ENCODE data around the gene TUBA1A.

Gene TUBA1A

GRCh38 chr12:49190974-49191373 lies 2.1 kb upstream of the TUBA1A start:
- peaks cover 6% of the 10 kb centered on the region; the same call in 1 of the 2 replicates for H3K4me1 ChIP-seq (ENCODE audit: control insufficient read depth, insufficient read depth, low read length)
- CTCF ChIA-PET = interaction anchor here (0.6 to 1.4 kb wide), 2 partner anchors 9 to 135 kb away, joined by 3 read pairs; no protein-coding TSS in a partner anchor
- no peaks in the 10 kb centered on the region for H3K9me3 ChIP-seq (ENCODE audit: control insufficient read depth, insufficient read depth, low read depth, low read length)
- no peak overlapping the region for H3K4me3 ChIP-seq (ENCODE audit: low read depth, low read length)
- H3K27ac ChIP-seq (ENCODE audit: extremely low read depth, low read depth, low read length) = no peak overlapping the region
- peaks cover 4 to 6% of the 10 kb centered on the region in 2 experiments; a peak in 2 of 3 replicates for H3K36me3 ChIP-seq (ENCODE audit: control insufficient read depth in 2 of 2, insufficient read depth in 1 of 2, low read length in 2 of 2)
- 0 out of 2 replicates have a peak, but pooled peaks have one; percentile 36 for TF ChIP-seq PRDM6 (tag by site-specific recombination; IDR thresholded peaks at IDR 0.05)
- TF ChIP-seq HOXA7 (CRISPR knock-in tag; IDR thresholded peaks at IDR 0.05; ENCODE audit: borderline replicate concordance) = no peak
- POLR2A ChIA-PET = interaction anchor here (0.7 to 4.8 kb wide), 3 partner anchors 10 to 828 kb away, joined by 3 to 134 read pairs (median 4); partner anchors contain the start of gene TUBA1B

DNA sequence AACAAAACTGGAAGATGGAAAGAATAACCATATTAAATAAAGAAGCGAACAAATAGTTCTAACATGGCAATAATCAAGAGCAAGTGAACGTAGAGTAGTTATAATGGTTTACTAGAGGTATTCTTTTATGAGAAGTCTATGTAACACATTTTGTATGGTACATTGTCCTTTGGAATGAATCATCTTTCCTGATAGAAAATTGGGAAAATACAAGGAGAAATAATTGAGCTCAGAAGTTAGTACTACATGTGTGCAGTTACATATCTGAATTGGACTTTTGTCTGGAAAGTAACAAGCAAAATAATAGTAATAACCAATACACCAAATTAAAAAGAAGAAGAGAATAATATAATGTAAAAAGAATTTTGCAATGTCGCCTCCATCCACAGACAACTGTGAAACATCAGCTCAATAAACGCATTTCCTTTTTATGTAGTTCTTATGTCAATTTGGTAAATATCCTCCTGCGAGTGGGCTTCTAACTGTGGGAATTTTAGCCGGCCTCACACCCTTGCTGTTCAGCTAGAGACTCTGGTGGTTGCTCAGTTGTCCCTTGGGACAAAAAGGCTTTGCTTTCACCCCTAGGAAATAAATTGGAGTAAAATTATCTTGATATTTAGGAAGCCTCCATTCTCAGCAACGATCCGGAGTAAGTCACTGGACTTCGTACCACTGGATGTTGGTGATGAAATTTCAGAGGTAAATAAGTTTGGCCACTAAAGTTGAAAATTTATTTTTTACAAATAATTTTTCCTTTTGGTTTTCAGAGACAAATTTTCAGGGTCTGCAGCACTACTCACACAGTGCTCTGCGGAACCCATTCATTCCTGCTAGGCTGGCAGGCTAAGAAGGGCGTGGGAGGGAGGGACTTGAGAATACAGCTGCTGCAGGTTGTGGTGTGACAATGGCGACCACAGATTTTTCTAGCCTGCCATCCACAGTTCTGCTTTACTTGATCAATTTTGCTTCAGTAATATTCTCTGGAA lies 1.1 kb upstream of the TUBA1A start:
- ChIA-PET POLR2A (interaction anchor here (1.0 to 4.8 kb wide), 4 partner anchors 11 to 107 kb away, joined by 3 to 134 read pairs (median 4); partner anchors contain the start of gene TUBA1B), CTCF (interaction anchor here (0.6 to 3.5 kb wide), 5 partner anchors 43 to 197 kb away, joined by 3 to 28 read pairs (median 3); partner anchors contain the start of gene TUBA1B)
- no peak overlapping the region for H3K4me3 ChIP-seq (ENCODE audit: low read depth, low read length)

More for the DNA sequence above, 1.1 kb upstream of the TUBA1A start:
- H3K4me1 ChIP-seq (ENCODE audit: control insufficient read depth, insufficient read depth, low read length) = peaks cover 6% of the 10 kb centered on the region; the same call in 1 of the 2 replicates
- TF ChIP-seq ZNF10 (tag by site-specific recombination; IDR thresholded peaks at IDR 0.05) (no peak), PRDM6 (tag by site-specific recombination; IDR thresholded peaks at IDR 0.05) (no peak), ZNF416 (tag by site-specific recombination; IDR thresholded peaks at IDR 0.05) (no peak), ZNF76 (tag by site-specific recombination; IDR thresholded peaks at IDR 0.05; ENCODE audit: borderline replicate concordance, low read depth) (no peak), MZF1 (tag by site-specific recombination; IDR thresholded peaks at IDR 0.05; ENCODE audit: borderline replicate concordance) (no peak), ZNF560 (tag by site-specific recombination; IDR thresholded peaks at IDR 0.05; ENCODE audit: borderline replicate concordance) (no peak), ZNF426 (tag by site-specific recombination; IDR thresholded peaks at IDR 0.05) (no peak), SCRT1 (tag by site-specific recombination; IDR thresholded peaks at IDR 0.05; ENCODE audit: borderline replicate concordance) (no peak), KLF16 (tag by site-specific recombination; IDR thresholded peaks at IDR 0.05) (no peak), ZNF274 (IDR thresholded peaks at IDR 0.05; ENCODE audit: low read length) (no peak), ZNF274 (tag by site-specific recombination; IDR thresholded peaks at IDR 0.05; ENCODE audit: borderline replicate concordance) (no peak), HOXC10 (CRISPR knock-in tag; IDR thresholded peaks at IDR 0.05) (no peak), ZFP37 (tag by site-specific recombination; IDR thresholded peaks at IDR 0.05) (no peak), ZNF610 (tag by site-specific recombination; IDR thresholded peaks at IDR 0.05; ENCODE audit: borderline replicate concordance) (no peak), REST (tag by site-specific recombination; IDR thresholded peaks at IDR 0.05) (no peak), ZNF24 (tag by site-specific recombination; IDR thresholded peaks at IDR 0.05) (no peak), ZNF580 (tag by site-specific recombination; IDR thresholded peaks at IDR 0.05) (no peak), ZNF521 (tag by site-specific recombination; IDR thresholded peaks at IDR 0.05) (no peak), ZNF704 (tag by site-specific recombination; IDR thresholded peaks at IDR 0.05) (no peak)
- TF ChIP-seq, protein P1, sequence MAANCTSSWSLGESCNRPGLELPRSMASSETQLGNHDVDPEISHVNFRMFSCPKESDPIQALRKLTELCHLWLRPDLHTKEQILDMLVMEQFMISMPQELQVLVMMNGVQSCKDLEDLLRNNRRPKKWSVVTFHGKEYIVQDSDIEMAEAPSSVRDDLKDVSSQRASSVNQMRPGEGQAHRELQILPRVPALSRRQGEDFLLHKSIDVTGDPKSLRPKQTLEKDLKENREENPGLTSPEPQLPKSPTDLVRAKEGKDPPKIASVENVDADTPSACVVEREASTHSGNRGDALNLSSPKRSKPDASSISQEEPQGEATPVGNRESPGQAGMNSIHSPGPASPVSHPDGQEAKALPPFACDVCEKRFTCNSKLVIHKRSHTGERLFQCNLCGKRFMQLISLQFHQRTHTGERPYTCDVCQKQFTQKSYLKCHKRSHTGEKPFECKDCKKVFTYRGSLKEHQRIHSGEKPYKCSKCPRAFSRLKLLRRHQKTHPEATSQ (tag by site-specific recombination; IDR thresholded peaks at IDR 0.05) = no peak
- no peaks in the 10 kb centered on the region for H3K9me3 ChIP-seq (ENCODE audit: control insufficient read depth, insufficient read depth, low read depth, low read length)
- H3K27ac ChIP-seq (ENCODE audit: extremely low read depth, low read depth, low read length) = no peak overlapping the region
- H3K36me3 ChIP-seq (ENCODE audit: control insufficient read depth in 2 of 2, insufficient read depth in 1 of 2, low read length in 2 of 2) = peaks cover 7 to 14% of the 10 kb centered on the region in 2 experiments
